Astrocyte (in vitro differentiated cells and primary cell): ENCODE results near the gene GOLGA6D.

Source experiments
- CTCF ChIP-seq: IDR thresholded peaks from 2 replicates; pipeline ENCODE4 v1.5.1; 2011; ENCODE audit warnings: low read depth, mild to moderate bottlenecking, inconsistent platforms, low read length, moderate library complexity; ENCODE audit not compliant: insufficient read depth
- EZH2 ChIP-seq: IDR thresholded peaks from 2 replicates; pipeline ENCODE4 v1.6.1; 2012; ENCODE audit warnings: mild to moderate bottlenecking, low read length, inconsistent platforms; ENCODE audit not compliant: insufficient read depth

GRCh38 chr15:75339531-75340240 is 57.1 kb downstream of the GOLGA6D start:
- TF ChIP-seq CTCF, result no peak
- no peak for TF ChIP-seq EZH2
